ENCODE results near the gene USP6NL. TPM values are rescaled to one million over a fixed set of nuclear protein-coding genes. Genes with fewer than 3 reads are reported as not detected.
A peak's percentile ranks its signal among the peaks of the same experiment; 100 is the strongest.

The USP6NL gene
- total and polyA plus RNA-seq, 9 of the 15 experiments (the other 6 are each of a cell fraction or from before 2014, with no cell fraction given) = 3.2 to 26.6 (median 19.8) TPM

DNA sequence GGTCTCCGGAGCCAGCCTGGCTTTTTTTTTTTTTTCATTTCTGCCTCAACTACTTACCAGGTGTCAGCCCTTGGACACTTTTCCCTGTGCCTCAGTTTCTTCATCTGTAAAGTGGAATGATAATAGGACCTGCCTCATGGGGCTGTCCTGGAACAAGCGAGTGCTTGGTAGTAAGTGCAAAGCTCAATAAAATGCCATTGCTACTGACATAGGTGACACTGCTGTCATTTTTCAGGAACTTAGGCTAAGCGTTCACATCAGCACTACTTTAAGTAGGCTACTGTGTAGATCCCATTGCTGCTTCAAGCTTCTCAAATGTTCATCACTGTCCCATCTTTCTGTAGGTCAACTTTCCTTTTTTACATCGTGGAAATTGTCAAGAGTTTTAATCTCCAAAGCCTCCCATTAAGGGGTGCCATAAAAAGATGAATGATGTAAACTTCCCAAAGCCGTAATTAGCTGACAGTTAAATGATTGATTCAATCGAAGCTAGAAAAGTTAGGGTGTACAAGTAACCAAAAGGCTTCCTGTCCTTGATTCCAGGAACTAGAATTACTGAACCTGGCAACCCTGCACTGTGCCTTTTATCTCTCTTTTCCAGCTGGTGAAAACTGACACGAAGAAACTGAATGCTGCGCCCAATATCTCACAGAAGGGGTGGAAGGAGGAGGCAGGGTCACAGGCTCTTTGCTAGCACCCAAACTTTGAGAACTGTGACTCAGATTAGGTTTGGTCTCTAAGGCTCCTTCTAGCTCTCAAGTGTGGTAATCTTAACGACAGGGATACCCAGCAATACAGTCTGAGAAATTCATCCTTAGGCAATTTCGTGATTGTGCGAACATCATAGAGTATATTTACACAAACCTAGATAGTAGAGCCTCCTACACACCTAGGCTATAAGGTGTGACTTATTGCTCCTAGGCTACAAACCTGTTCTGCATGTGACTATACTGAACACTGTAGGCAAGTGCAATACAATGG is 861 bp upstream of the USP6NL start (continued):
- TF ChIP-seq, protein P1, sequence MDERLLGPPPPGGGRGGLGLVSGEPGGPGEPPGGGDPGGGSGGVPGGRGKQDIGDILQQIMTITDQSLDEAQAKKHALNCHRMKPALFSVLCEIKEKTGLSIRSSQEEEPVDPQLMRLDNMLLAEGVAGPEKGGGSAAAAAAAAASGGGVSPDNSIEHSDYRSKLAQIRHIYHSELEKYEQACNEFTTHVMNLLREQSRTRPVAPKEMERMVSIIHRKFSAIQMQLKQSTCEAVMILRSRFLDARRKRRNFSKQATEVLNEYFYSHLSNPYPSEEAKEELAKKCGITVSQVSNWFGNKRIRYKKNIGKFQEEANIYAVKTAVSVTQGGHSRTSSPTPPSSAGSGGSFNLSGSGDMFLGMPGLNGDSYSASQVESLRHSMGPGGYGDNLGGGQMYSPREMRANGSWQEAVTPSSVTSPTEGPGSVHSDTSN (CRISPR knock-in tag; IDR thresholded peaks at IDR 0.05; ENCODE audit: low read depth) = no peak
- TF ChIP-seq, protein P1 (tag; conservative IDR thresholded peaks at IDR 0.05; ENCODE audit: low read depth) = peak; percentile 96
- peak; percentile 42 for TF ChIP-seq L3MBTL2 (IDR thresholded peaks at IDR 0.05)
- peak; percentile 97 for TF ChIP-seq TCF3 (CRISPR knock-in tag; IDR thresholded peaks at IDR 0.05)
- peak; percentile 95 for TF ChIP-seq SMARCC2 (IDR thresholded peaks at IDR 0.05; ENCODE audit: low read depth)
- TF ChIP-seq CC2D1A (IDR thresholded peaks at IDR 0.05) = peak; percentile 83; the same call in 1 of the 2 replicates
- peak; percentile 38 for TF ChIP-seq NFE2 (IDR thresholded peaks at IDR 0.05; ENCODE audit: low read depth)
- TF ChIP-seq POLR3G (IDR thresholded peaks at IDR 0.05; ENCODE audit: extremely low read depth, insufficient read length, insufficient replicate concordance) = no peak
- TF ChIP-seq TRIM24 (IDR thresholded peaks at IDR 0.05) = peak; percentile 74 to 88; a peak in 3 of 4 replicates
- TF ChIP-seq U2AF1 (optimal IDR thresholded peaks at IDR 0.05; ENCODE audit: low read depth, low read length) = no peak
- TF ChIP-seq RFX7 (CRISPR knock-in tag; IDR thresholded peaks at IDR 0.05) = no peak
- peak; percentile 77 for TF ChIP-seq MTA3 (IDR thresholded peaks at IDR 0.05; ENCODE audit: borderline replicate concordance)
- TF ChIP-seq MYC (IDR thresholded peaks at IDR 0.05; ENCODE audit: low read depth, low read length) = peak; percentile 63; the same call in 1 of the 2 replicates
- 0 out of 2 replicates have a peak, but pooled peaks have one; percentile 62 for TF ChIP-seq MYC (CRISPR knock-in tag; IDR thresholded peaks at IDR 0.05; ENCODE audit: borderline replicate concordance, low read depth)
- TF ChIP-seq PTBP1 (IDR thresholded peaks at IDR 0.05; ENCODE audit: low read depth, low read length) = no peak
- TF ChIP-seq ZBTB17 (CRISPR knock-in tag; IDR thresholded peaks at IDR 0.05) = no peak
- TF ChIP-seq, protein P2, sequence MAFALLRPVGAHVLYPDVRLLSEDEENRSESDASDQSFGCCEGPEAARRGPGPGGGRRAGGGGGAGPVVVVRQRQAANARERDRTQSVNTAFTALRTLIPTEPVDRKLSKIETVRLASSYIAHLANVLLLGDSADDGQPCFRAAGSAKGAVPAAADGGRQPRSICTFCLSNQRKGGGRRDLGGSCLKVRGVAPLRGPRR (CRISPR knock-in tag; IDR thresholded peaks at IDR 0.05) = no peak
- TF ChIP-seq, protein P3, sequence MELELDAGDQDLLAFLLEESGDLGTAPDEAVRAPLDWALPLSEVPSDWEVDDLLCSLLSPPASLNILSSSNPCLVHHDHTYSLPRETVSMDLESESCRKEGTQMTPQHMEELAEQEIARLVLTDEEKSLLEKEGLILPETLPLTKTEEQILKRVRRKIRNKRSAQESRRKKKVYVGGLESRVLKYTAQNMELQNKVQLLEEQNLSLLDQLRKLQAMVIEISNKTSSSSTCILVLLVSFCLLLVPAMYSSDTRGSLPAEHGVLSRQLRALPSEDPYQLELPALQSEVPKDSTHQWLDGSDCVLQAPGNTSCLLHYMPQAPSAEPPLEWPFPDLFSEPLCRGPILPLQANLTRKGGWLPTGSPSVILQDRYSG (tag; conservative IDR thresholded peaks at IDR 0.05; ENCODE audit: low read depth) = no peak
- TF ChIP-seq TEAD2 (tag; IDR thresholded peaks at IDR 0.05) = no peak
- TF ChIP-seq, protein P4, sequence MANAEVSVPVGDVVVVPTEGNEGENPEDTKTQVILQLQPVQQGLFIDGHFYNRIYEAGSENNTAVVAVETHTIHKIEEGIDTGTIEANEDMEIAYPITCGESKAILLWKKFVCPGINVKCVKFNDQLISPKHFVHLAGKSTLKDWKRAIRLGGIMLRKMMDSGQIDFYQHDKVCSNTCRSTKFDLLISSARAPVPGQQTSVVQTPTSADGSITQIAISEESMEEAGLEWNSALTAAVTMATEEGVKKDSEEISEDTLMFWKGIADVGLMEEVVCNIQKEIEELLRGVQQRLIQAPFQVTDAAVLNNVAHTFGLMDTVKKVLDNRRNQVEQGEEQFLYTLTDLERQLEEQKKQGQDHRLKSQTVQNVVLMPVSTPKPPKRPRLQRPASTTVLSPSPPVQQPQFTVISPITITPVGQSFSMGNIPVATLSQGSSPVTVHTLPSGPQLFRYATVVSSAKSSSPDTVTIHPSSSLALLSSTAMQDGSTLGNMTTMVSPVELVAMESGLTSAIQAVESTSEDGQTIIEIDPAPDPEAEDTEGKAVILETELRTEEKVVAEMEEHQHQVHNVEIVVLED (CRISPR knock-in tag; IDR thresholded peaks at IDR 0.05) = no peak
- TF ChIP-seq, protein P5, sequence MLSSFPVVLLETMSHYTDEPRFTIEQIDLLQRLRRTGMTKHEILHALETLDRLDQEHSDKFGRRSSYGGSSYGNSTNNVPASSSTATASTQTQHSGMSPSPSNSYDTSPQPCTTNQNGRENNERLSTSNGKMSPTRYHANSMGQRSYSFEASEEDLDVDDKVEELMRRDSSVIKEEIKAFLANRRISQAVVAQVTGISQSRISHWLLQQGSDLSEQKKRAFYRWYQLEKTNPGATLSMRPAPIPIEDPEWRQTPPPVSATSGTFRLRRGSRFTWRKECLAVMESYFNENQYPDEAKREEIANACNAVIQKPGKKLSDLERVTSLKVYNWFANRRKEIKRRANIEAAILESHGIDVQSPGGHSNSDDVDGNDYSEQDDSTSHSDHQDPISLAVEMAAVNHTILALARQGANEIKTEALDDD (IDR thresholded peaks at IDR 0.05) = peak; percentile 99
